Ovary (tissue), 9 donors: Measurements from ENCODE around the gene MBNL2. TPM values are rescaled to one million over a fixed set of nuclear protein-coding genes. Genes with fewer than 3 reads are reported as not detected.

Experiments used
- DNase-seq, 5 donors: peaks; one replicate each; pipeline ENCODE4 v3.0.0-alpha.2; 2019 to 2020
- H3K27ac ChIP-seq, 2 donors: fragments of 200-600 bp; one replicate each; pipeline versions ENCODE4 v1.5.1 to v1.8.0; 2019 to 2022
- H3K27me3 ChIP-seq: fragments of 200-600 bp; one replicate; pipeline ENCODE4 v1.8.0; 2022
- H3K36me3 ChIP-seq: fragments of 200-600 bp; sonication (generic); one replicate; pipeline ENCODE4 v1.5.1; 2019
- H3K4me1 ChIP-seq: one replicate; pipeline ENCODE4 v1.8.1; 2013; ENCODE audit warnings: mild to moderate bottlenecking, moderate library complexity; ENCODE audit not compliant: insufficient read depth
- H3K4me3 ChIP-seq: fragments of 200-600 bp; sonication (generic); one replicate; pipeline ENCODE4 v1.5.1; 2017
- H3K9me3 ChIP-seq, 2 donors: fragments of 200-600 bp in 1 of 2; sonication (generic) in 1 of 2; one replicate each; pipeline versions ENCODE4 v1.5.1 to v1.8.1; 2013 to 2019; ENCODE audit warnings: mild to moderate bottlenecking in 1 of 2, moderate library complexity in 1 of 2
- EP300 ChIP-seq: sonication (generic); formaldehyde crosslinking; IDR thresholded peaks from one replicate; pipeline ENCODE4 v1.6.1; 2017; ENCODE audit warnings: antibody characterized with exemption
- POLR2A ChIP-seq: fragments of 450-650 bp; IDR thresholded peaks from one replicate; pipeline ENCODE4 v1.6.1; 2017; ENCODE audit warnings: antibody characterized with exemption, mild to moderate bottlenecking, moderate library complexity
- WGBS, 3 donors: extraction: QIAGEN DNeasy Blood & Tissue Kit in 1 of 3; methylation state at CpG; one replicate each; pipeline versions ENCODE4 v1.1.5 to v1.1.7; 2013 to 2017; 5-methylcytosine and 5-hydroxymethylcytosine counted together
- intact Hi-C, 4 donors: fragments of 100-400 bp; cut with DNase I; formaldehyde crosslinking; loops; one replicate each; pipeline versions ENCODE4 v1.11.0 to v1.15.1; 2022 to 2023
- polyA plus RNA-seq, 2 donors: library from polyadenylated mRNA; stranded (reverse); fragments of 200-250 nt in 1 of 2; fragments of 350-450 nt in 1 of 2; fragmentation: Illumina TruSeq in 1 of 2; extraction: RNeasy Lipid Tissue Mini Kit (QIAGEN cat#74804) in 1 of 2; gene quantifications; one replicate each; pipeline ENCODE4 v1.2.3, GENCODE V29; 2013 to 2014
- total RNA-seq, 7 donors: library from RNA; depleted of rRNA in 2 of 7; stranded (reverse); fragments of >200 nt in 2 of 7; fragmentation: NEBNext Ultra II Directional in 3 of 7; extraction: Animal tissue kit (Norgen Biotek cat#: 25700) in 3 of 7; gene quantifications; one replicate each; pipeline versions ENCODE4 v1.1.0 to v1.2.4, GENCODE V29; 2016 to 2023
- TF ChIP-seq, protein P1 (sequence below), 3 donors: fragments of 450-650 bp in 2 of 3; fragments of 200-600 bp in 1 of 3; IDR thresholded peaks; one replicate each; pipeline versions ENCODE4 v1.5.1 to v1.8.0; 2016 to 2022; ENCODE audit warnings: antibody characterized with exemption in 3 of 3, mild to moderate bottlenecking in 1 of 3
- donor health status: DM: no; HTN: no; CAD: no; lungs with moderate emphysema.
- donor health status: DM: no; HTN: no; CAD: no.
- donor health status: Bipolar disorder and iron deficiency.
- donor health status: DM: yes; HTN: yes; CAD: no.
- donor health status: DM: no; HTN: no; CAD: no.
- donor health status: DM: yes; HTN: yes; CAD: no.

MBNL2 gene
- total and polyA plus RNA-seq, 9 donors: 43.7 to 110 (median 92.1) TPM

DNA sequence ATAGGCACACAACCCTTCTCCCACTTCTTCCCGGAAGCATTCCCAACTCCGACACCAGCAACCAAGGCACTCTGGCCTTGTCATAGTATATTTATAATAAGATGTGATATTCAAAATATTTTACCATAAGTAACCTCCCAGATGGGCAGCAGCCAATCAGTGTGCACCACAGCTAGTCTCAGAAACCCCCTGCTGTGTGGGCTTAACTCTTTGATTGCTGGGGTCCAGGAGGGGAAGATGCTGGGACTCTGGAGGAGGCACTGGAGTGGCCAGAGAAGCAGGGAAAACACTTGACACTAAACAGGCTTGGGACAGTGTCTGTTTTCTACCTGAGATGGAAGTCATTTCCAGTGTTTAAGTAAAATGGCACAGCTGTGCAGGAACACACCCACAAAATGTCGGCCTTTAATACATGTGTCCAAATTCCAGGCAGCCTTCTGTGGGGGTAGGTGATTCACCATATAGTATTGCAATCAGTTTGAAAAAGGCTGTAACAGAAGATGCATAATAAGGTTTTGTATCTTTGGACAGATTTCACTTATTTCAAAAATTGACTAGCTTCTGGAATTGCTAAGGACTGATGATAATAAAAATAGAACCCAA lies 100.7 kb downstream of the MBNL2 start:
- no peak for DNase-seq
- Histone ChIP-seq H3K4me3 (no peak overlapping the region), H3K36me3 (no peaks in the 10 kb centered on the region), H3K4me1 (peaks cover 14% of the 10 kb centered on the region), H3K27ac (no peak overlapping the region), H3K27me3 (no peaks in the 10 kb centered on the region), H3K9me3 (no peaks in the 10 kb centered on the region)
- TF ChIP-seq POLR2A (no peak), EP300 (no peak)
- TF ChIP-seq, protein P1, sequence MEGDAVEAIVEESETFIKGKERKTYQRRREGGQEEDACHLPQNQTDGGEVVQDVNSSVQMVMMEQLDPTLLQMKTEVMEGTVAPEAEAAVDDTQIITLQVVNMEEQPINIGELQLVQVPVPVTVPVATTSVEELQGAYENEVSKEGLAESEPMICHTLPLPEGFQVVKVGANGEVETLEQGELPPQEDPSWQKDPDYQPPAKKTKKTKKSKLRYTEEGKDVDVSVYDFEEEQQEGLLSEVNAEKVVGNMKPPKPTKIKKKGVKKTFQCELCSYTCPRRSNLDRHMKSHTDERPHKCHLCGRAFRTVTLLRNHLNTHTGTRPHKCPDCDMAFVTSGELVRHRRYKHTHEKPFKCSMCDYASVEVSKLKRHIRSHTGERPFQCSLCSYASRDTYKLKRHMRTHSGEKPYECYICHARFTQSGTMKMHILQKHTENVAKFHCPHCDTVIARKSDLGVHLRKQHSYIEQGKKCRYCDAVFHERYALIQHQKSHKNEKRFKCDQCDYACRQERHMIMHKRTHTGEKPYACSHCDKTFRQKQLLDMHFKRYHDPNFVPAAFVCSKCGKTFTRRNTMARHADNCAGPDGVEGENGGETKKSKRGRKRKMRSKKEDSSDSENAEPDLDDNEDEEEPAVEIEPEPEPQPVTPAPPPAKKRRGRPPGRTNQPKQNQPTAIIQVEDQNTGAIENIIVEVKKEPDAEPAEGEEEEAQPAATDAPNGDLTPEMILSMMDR (IDR thresholded peaks at IDR 0.05): no peak
- WGBS, 3 donors: 72 to 88% (median 81%) methylated on average over 3 of the region's 3 CpGs
- intact Hi-C loops: loop anchor here in 1 of 4 donors (5.0 kb wide), 1 partner anchor 36 kb away; no protein-coding TSS in a partner anchor

DNA sequence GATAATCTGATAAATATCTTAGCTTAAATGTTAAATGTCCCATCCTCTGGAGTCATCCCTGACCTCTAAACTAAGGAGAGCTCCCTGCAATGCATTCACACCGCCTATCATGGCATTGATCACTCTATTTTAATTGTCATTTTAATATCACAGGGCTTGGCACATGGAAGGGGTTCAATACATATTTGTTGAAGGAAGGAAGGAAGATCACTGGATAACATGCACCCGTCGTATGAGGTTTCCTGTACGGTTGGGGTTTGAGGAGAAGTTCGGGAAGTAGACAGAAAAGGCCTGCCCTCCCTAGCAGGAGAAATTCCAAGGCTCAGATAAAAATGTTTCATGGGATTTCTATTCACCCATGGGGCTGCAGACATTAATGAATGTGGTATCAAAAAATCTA lies 102.0 kb downstream of the MBNL2 start:
- H3K27ac ChIP-seq: no peak overlapping the region
- H3K4me1 ChIP-seq: peaks cover 10% of the 10 kb centered on the region

DNA sequence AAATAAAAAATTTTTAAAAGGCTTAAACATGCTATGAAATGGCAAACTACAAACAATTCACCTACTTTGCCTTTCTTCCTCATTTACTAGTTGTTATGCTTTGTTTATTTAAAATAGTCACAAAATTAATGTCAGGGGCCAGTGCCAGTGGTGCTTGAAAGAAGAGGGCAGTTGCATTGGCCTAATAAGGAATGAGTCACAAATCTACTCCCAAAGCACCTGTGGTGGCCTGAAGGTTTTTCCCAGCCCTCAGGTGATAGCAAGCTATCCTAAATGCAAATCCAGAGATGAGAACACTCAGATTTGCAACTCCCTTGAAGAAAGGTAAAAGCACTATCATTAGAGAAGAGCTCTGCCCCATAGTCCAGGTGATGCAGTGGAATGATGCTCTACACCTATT lies 103.6 kb downstream of the MBNL2 start:
- TF ChIP-seq EP300 (no peak), POLR2A (no peak)
- TF ChIP-seq, protein P1 (IDR thresholded peaks at IDR 0.05): no peak
- H3K36me3 ChIP-seq: no peaks in the 10 kb centered on the region
- H3K9me3 ChIP-seq: no peaks in the 10 kb centered on the region
- DNase-seq: no peak
- intact Hi-C loops: no loop called here
- H3K4me3 ChIP-seq: no peak overlapping the region
- H3K27me3 ChIP-seq: no peaks in the 10 kb centered on the region
- H3K4me1 ChIP-seq: peaks cover 12% of the 10 kb centered on the region
- H3K27ac ChIP-seq: no peak overlapping the region

More for the DNA sequence above, 102.0 kb downstream of the MBNL2 start:
- Histone ChIP-seq H3K27me3 (no peaks in the 10 kb centered on the region), H3K36me3 (no peaks in the 10 kb centered on the region), H3K4me3 (no peak overlapping the region), H3K9me3 (no peaks in the 10 kb centered on the region)
- DNase-seq: no peak
- 90 to 92% (median 91%) methylated on average over 5 of the region's 5 CpGs for WGBS, 3 donors
- intact Hi-C loops: loop anchor here in 1 of 4 donors (5.0 kb wide), 1 partner anchor 37 kb away; no protein-coding TSS in a partner anchor
- TF ChIP-seq EP300 (no peak), POLR2A (no peak)
- TF ChIP-seq, protein P1 (IDR thresholded peaks at IDR 0.05): no peak

DNA sequence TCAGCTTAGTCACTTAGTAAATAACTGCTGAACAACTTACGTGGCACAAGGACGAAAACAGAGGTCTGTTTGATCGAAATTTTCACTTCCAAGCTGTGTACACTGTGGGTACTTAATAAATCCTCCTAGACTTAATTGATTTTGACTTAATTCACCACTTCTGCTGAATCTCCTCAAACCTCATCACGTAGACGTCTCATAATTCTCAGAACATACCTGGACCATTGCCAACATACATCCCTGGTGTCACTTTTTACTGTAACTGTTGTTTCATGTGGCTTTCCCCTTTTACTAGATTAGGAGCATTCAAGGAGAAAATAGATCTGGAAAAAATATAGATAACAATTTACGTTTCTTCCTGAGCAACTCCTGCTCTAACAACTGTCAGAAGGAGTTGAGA lies 105.0 kb downstream of the MBNL2 start:
- TF ChIP-seq, protein P1 (IDR thresholded peaks at IDR 0.05): no peak
- TF ChIP-seq POLR2A (no peak), EP300 (no peak)
- H3K27ac ChIP-seq: no peak overlapping the region
- H3K27me3 ChIP-seq: no peaks in the 10 kb centered on the region
- no peak overlapping the region for H3K4me3 ChIP-seq
- intact Hi-C loops: no loop called here
- 79 to 87% (median 81%) methylated on average over 6 of the region's 6 CpGs for WGBS, 3 donors
- DNase-seq: no peak
- H3K4me1 ChIP-seq: peaks cover 10% of the 10 kb centered on the region
- no peaks in the 10 kb centered on the region for H3K36me3 ChIP-seq
- H3K9me3 ChIP-seq: no peaks in the 10 kb centered on the region
